H1 (cell line): ENCODE measurements around the gene NUBP1. TPM values are rescaled to one million over a fixed set of nuclear protein-coding genes. Genes with fewer than 3 reads are reported as not detected.

Experiments used
- CTCF ChIA-PET: fragments of 300-600 bp; sonication (Branson Sonifier 250); formaldehyde crosslinking; loops from one replicate; lab custom pipeline; 2021; ENCODE audit not compliant: partially characterized antibody; lab: Charles Lee
- POLR2A ChIA-PET: fragments of 300-600 bp; sonication (Branson Sonifier 250); formaldehyde crosslinking; loops from one replicate; lab custom pipeline; 2021; ENCODE audit warnings: inconsistent platforms; ENCODE audit not compliant: partially characterized antibody; lab: Charles Lee
- DNase-seq, 2 experiments: peaks; one replicate each; pipeline versions ENCODE4 v3.0.0 to v3.0.0-alpha.2; 2010 to 2022; ENCODE audit warnings: low spot score in 2 of 2, low read depth in 1 of 2, mixed read lengths in 1 of 2
- FAIRE-seq: peaks from 2 replicates; lab custom pipeline; 2011; peaks lifted over from hg19 to GRCh38; lab: Jason Lieb, UNC
- H2AFZ ChIP-seq: 2 replicates; pipeline ENCODE4 v1.8.1; 2012; ENCODE audit warnings: low read length, inconsistent platforms
- H2AK5ac ChIP-seq: 2 replicates; pipeline ENCODE4 v1.6.1; 2013; ENCODE audit warnings: low read depth, low read length
- H2BK120ac ChIP-seq: replicated peaks from 2 replicates; pipeline ENCODE3; 2013; ENCODE audit warnings: low read depth, low read length, inconsistent platforms
- H2BK12ac ChIP-seq: 2 replicates; pipeline ENCODE4 v1.6.1; 2013; ENCODE audit warnings: low read depth, low read length
- H2BK15ac ChIP-seq: 2 replicates; pipeline ENCODE4 v1.6.1; 2013; ENCODE audit warnings: low read length
- H2BK20ac ChIP-seq: 2 replicates; pipeline ENCODE4 v1.6.1; 2013; ENCODE audit warnings: low read length
- H2BK5ac ChIP-seq: 2 replicates; pipeline ENCODE4 v1.6.1; 2013; ENCODE audit warnings: low read depth, low read length
- H3K14ac ChIP-seq: 2 replicates; pipeline ENCODE4 v1.6.1; 2013; ENCODE audit warnings: inconsistent platforms; ENCODE audit not compliant: insufficient read length
- H3K18ac ChIP-seq: 2 replicates; pipeline ENCODE4 v1.6.1; 2013; ENCODE audit warnings: low read length; ENCODE audit errors: extremely low read depth
- H3K23ac ChIP-seq: 2 replicates; pipeline ENCODE4 v1.6.1; 2013; ENCODE audit warnings: inconsistent platforms; ENCODE audit not compliant: insufficient read length
- H3K23me2 ChIP-seq: 2 replicates; pipeline ENCODE4 v1.6.1; 2013; ENCODE audit warnings: low read depth, low read length
- H3K27ac ChIP-seq: 2 replicates; pipeline ENCODE4 v1.6.1; 2011; ENCODE audit warnings: low read depth, low read length, inconsistent platforms
- H3K27me3 ChIP-seq, 4 experiments: replicated peaks in 1 of 4; 1 replicate in 1 of 4; 2 replicates in 3 of 4; pipeline versions ENCODE4 v1.6.1 to v1.8.1; 2011 to 2013; ENCODE audit warnings: low read length in 3 of 4, mild to moderate bottlenecking in 3 of 4, inconsistent platforms in 2 of 4, mixed read lengths in 2 of 4, moderate library complexity in 1 of 4; ENCODE audit not compliant: control insufficient read depth in 3 of 4, insufficient read depth in 3 of 4; ENCODE audit errors: extremely low read depth in 1 of 4
- H3K36me3 ChIP-seq, 4 experiments: 2 replicates each; pipeline versions ENCODE4 v1.6.1 to v1.8.1; 2011 to 2013; ENCODE audit warnings: mild to moderate bottlenecking in 4 of 4, low read length in 3 of 4, moderate library complexity in 2 of 4, control low read depth in 1 of 4, inconsistent platforms in 1 of 4; ENCODE audit not compliant: insufficient read depth in 4 of 4, control insufficient read depth in 2 of 4
- H3K4ac ChIP-seq: replicated peaks from 2 replicates; pipeline ENCODE3; 2013; ENCODE audit warnings: low read length, low read depth, mixed read lengths, inconsistent platforms; ENCODE audit not compliant: insufficient read length
- H3K4me1 ChIP-seq, 4 experiments: replicated peaks in 1 of 4; 1 replicate in 1 of 4; 2 replicates in 3 of 4; pipeline versions ENCODE4 v1.6.1 to v1.8.1; 2011 to 2013; ENCODE audit warnings: low read length in 3 of 4, inconsistent platforms in 2 of 4, mixed read lengths in 1 of 4; ENCODE audit not compliant: insufficient read depth in 4 of 4, control insufficient read depth in 3 of 4
- H3K4me2 ChIP-seq, 2 experiments: 2 replicates each; pipeline versions ENCODE4 v1.6.1 to v1.8.1; 2011 to 2013; ENCODE audit warnings: low read depth in 2 of 2, low read length in 2 of 2, control low read depth in 1 of 2, inconsistent platforms in 1 of 2, mild to moderate bottlenecking in 1 of 2; ENCODE audit not compliant: insufficient read depth in 1 of 2
- H3K4me3 ChIP-seq, 4 experiments: fragments of 200-600, 300-600 bp in 1 of 4; sonication (generic), shearing (Covaris generic), sonication (Bioruptor Twin) in 1 of 4; 2 replicates each; pipeline versions ENCODE4 v1.5.1 to v1.8.1; 2011 to 2016; ENCODE audit warnings: low read length in 4 of 4, low read depth in 3 of 4, control low read depth in 2 of 4, inconsistent platforms in 2 of 4, mild to moderate bottlenecking in 2 of 4, mixed read lengths in 1 of 4, moderate library complexity in 1 of 4; ENCODE audit not compliant: insufficient read depth in 2 of 4; ENCODE audit errors: extremely low read depth in 1 of 4
- H3K56ac ChIP-seq: replicated peaks from 2 replicates; pipeline ENCODE3; 2013; ENCODE audit warnings: low read depth, mild to moderate bottlenecking, mixed read lengths, low read length, inconsistent platforms; ENCODE audit not compliant: insufficient read length
- H3K79me1 ChIP-seq: 2 replicates; pipeline ENCODE4 v1.6.1; 2013; ENCODE audit warnings: low read depth, low read length, control low read depth
- H3K79me2 ChIP-seq, 2 experiments: 2 replicates each; pipeline versions ENCODE4 v1.6.1 to v1.8.1; 2012 to 2013; ENCODE audit warnings: low read length in 2 of 2, mild to moderate bottlenecking in 2 of 2, inconsistent platforms in 1 of 2; ENCODE audit not compliant: insufficient read depth in 2 of 2, control insufficient read depth in 1 of 2
- H3K9ac ChIP-seq, 4 experiments: replicated peaks in 1 of 4; 1 replicate in 1 of 4; 2 replicates in 3 of 4; pipeline versions ENCODE4 v1.6.1 to v1.8.1; 2011 to 2013; ENCODE audit warnings: low read depth in 3 of 4, low read length in 3 of 4, control low read depth in 2 of 4, mild to moderate bottlenecking in 2 of 4, moderate library complexity in 2 of 4, inconsistent platforms in 1 of 4; ENCODE audit errors: extremely low read depth in 1 of 4
- H3K9me3 ChIP-seq, 2 experiments: 2 replicates each; pipeline versions ENCODE4 v1.6.1 to v1.8.1; 2012 to 2013; ENCODE audit warnings: mild to moderate bottlenecking in 2 of 2, moderate library complexity in 2 of 2, control low read depth in 1 of 2, inconsistent platforms in 1 of 2, low read depth in 1 of 2, low read length in 1 of 2, mixed read lengths in 1 of 2; ENCODE audit not compliant: insufficient read depth in 2 of 2
- H4K20me1 ChIP-seq, 2 experiments: replicated peaks in 1 of 2; 2 replicates each; pipeline versions ENCODE3 to v1.8.1; 2011 to 2013; ENCODE audit warnings: inconsistent platforms in 2 of 2, low read length in 2 of 2, mild to moderate bottlenecking in 1 of 2; ENCODE audit not compliant: insufficient read depth in 2 of 2, control insufficient read depth in 1 of 2
- H4K5ac ChIP-seq: 2 replicates; pipeline ENCODE4 v1.6.1; 2013; ENCODE audit warnings: low read length, low read depth, mixed read lengths, inconsistent platforms; ENCODE audit not compliant: insufficient read length
- H4K8ac ChIP-seq: 2 replicates; pipeline ENCODE4 v1.8.0; 2013; ENCODE audit warnings: mild to moderate bottlenecking, moderate library complexity, low read length, inconsistent platforms; ENCODE audit not compliant: insufficient read depth; ENCODE audit errors: extremely low read depth
- H4K91ac ChIP-seq: replicated peaks from 2 replicates; pipeline ENCODE3; 2013; ENCODE audit warnings: low read length, mixed read lengths, inconsistent platforms; ENCODE audit not compliant: insufficient read length
- ASH2L ChIP-seq: fragments of 200-600, 300-600 bp; sonication (generic); IDR thresholded peaks from one replicate; pipeline ENCODE4 v1.7.1; 2017; ENCODE audit warnings: low read length
- ATF3 ChIP-seq: IDR thresholded peaks from 2 replicates; pipeline ENCODE4 v1.6.1; 2011; ENCODE audit warnings: low read depth, mild to moderate bottlenecking, low read length; ENCODE audit not compliant: insufficient read depth
- FOSL1 ChIP-seq: IDR thresholded peaks from 2 replicates; pipeline ENCODE4 v1.6.1; 2011; ENCODE audit warnings: mild to moderate bottlenecking, low read depth, low read length, moderate library complexity; ENCODE audit not compliant: insufficient read depth
- JUND ChIP-seq: IDR thresholded peaks from 2 replicates; pipeline ENCODE4 v1.6.1; 2011; ENCODE audit warnings: mild to moderate bottlenecking, improper control_type of control experiment, low read length
- KDM4A ChIP-seq: IDR thresholded peaks from one replicate; pipeline ENCODE4 v1.7.1; 2012; ENCODE audit warnings: low read depth, mild to moderate bottlenecking, moderate library complexity, low read length, inconsistent platforms; ENCODE audit not compliant: severe bottlenecking
- MAFK ChIP-seq: IDR thresholded peaks from 2 replicates; pipeline ENCODE4 v1.6.1; 2012; ENCODE audit warnings: low read depth, mild to moderate bottlenecking, improper control_type of control experiment, low read length
- MAX ChIP-seq: IDR thresholded peaks from 2 replicates; pipeline ENCODE4 v1.6.1; 2012; ENCODE audit warnings: inconsistent platforms
- NANOG ChIP-seq: IDR thresholded peaks from 2 replicates; pipeline ENCODE4 v1.6.1; 2011; ENCODE audit warnings: low read length, low read depth, mild to moderate bottlenecking, inconsistent platforms; ENCODE audit not compliant: insufficient read depth, poor library complexity, severe bottlenecking
- POU5F1 ChIP-seq: IDR thresholded peaks from 2 replicates; pipeline ENCODE4 v1.6.1; 2011; ENCODE audit warnings: low read depth, mild to moderate bottlenecking, low read length, moderate library complexity
- SP2 ChIP-seq: IDR thresholded peaks from 2 replicates; pipeline ENCODE4 v1.6.1; 2012; ENCODE audit warnings: mild to moderate bottlenecking, low read length, inconsistent platforms
- SRF ChIP-seq: IDR thresholded peaks from 2 replicates; pipeline ENCODE4 v1.6.1; 2011; ENCODE audit warnings: mild to moderate bottlenecking, low read depth, low read length, moderate library complexity
- TEAD4 ChIP-seq: IDR thresholded peaks from 2 replicates; pipeline ENCODE4 v1.6.1; 2012; ENCODE audit warnings: low read depth, low read length, inconsistent platforms, mixed read lengths
- USF2 ChIP-seq: IDR thresholded peaks from 2 replicates; pipeline ENCODE4 v1.6.1; 2011; ENCODE audit warnings: low read length, improper control_type of control experiment
- WGBS, 2 experiments: shearing (Covaris generic) in 1 of 2; methylation state at CpG; one replicate each; pipeline versions ENCODE4 v1.1.6 to v1.1.7; 2013 to 2015; ENCODE audit warnings: low lambda C conversion rate in 2 of 2, mixed read lengths in 2 of 2, inconsistent platforms in 1 of 2, low coverage in 1 of 2, missing lambda C conversion rate in 1 of 2; ENCODE audit not compliant: insufficient replicate concordance in 2 of 2, insufficient coverage in 1 of 2, insufficient read length in 1 of 2; ENCODE audit errors: extremely low coverage in 1 of 2, missing lambda C conversion rate in 1 of 2; 5-methylcytosine and 5-hydroxymethylcytosine counted together
- polyA plus RNA-seq, 7 experiments: library from polyadenylated mRNA; depleted of rRNA in 3 of 7; stranded (reverse) in 5 of 7; unstranded in 2 of 7; fragments of >200 nt in 5 of 7; fragments of 200-250 nt in 2 of 7; gene quantifications; 1 replicate in 5 of 7; 2 replicates in 1 of 7; 4 replicates in 1 of 7; pipeline versions ENCODE4 v1.2.1 to v1.2.3, GENCODE V29; 2011 to 2013; ENCODE audit warnings: missing spikeins in 2 of 7, mixed read lengths in 2 of 7
- total RNA-seq: library from RNA; stranded (reverse); fragmentation: NEBNext Ultra II Directional; extraction: Animal tissue kit (Norgen Biotek cat#: 25700); gene quantifications from 2 replicates; pipeline ENCODE4 v1.2.1, GENCODE V29; 2021

Gene NUBP1
- total and polyA plus RNA-seq, 2 of the 8 experiments (the other 6 are each of a cell fraction or from before 2014, with no cell fraction given): 28.2 to 32.2 TPM

- Histone ChIP-seq H4K20me1 (no peaks in the 10 kb centered on the region), H3K9me3 (no peaks in the 10 kb centered on the region), H4K91ac (no peak overlapping the region), H3K4me1 (no peaks in the 10 kb centered on the region), H3K56ac (no peak overlapping the region), H4K8ac (no peak overlapping the region), H2BK5ac (no peak overlapping the region), H3K27ac (no peak overlapping the region), H3K79me1 (no peaks in the 10 kb centered on the region), H2AK5ac (no peak overlapping the region), H3K4me2 (no peak overlapping the region), H2BK120ac (no peak overlapping the region), H3K4ac (no peak overlapping the region), H3K23ac (no peak overlapping the region), H3K18ac (no peak overlapping the region), H2BK15ac (no peak overlapping the region), H2BK12ac (no peak overlapping the region), H2BK20ac (no peak overlapping the region), H3K36me3 (no peaks in the 10 kb centered on the region), H3K14ac (no peak overlapping the region), H3K23me2 (no peaks in the 10 kb centered on the region), H4K5ac (no peak overlapping the region), H3K79me2 (no peaks in the 10 kb centered on the region), H2AFZ (no peak overlapping the region), H3K27me3 (no peaks in the 10 kb centered on the region), H3K4me3 (no peak overlapping the region), H3K9ac (no peak overlapping the region)
- WGBS, 2 experiments: 89% methylated on average over 3 of the region's 3 CpGs; no CpG with 5 or more reads in 1 of the 2 experiments
- DNase-seq (no peak), FAIRE-seq (no peak)
- POLR2A ChIA-PET: no interaction called here
- CTCF ChIA-PET: interaction anchor here (1.7 kb wide), 1 partner anchor 9 kb away, joined by 6 read pairs; no protein-coding TSS in a partner anchor
- TF ChIP-seq ASH2L: no peak
- no peak for TF ChIP-seq MAFK
- no peak for TF ChIP-seq TEAD4
- TF ChIP-seq SP2: no peak
- no peak for TF ChIP-seq FOSL1
- TF ChIP-seq MAX: no peak
- TF ChIP-seq POU5F1: no peak
- no peak for TF ChIP-seq USF2
- no peak for TF ChIP-seq JUND
- TF ChIP-seq NANOG: no peak
- TF ChIP-seq SRF: no peak
- TF ChIP-seq KDM4A: no peak
- TF ChIP-seq ATF3: no peak
Observed at GRCh38 chr16:10809706-10810105, 66.1 kb downstream of the NUBP1 start.
